T-helper 2 cell (primary cell): ENCODE data around the gene RPA3.

Source experiments
- DNase-seq, 5 experiments: peaks; one replicate each; pipeline versions ENCODE4 v3.0.0 to v3.0.0-alpha.2; 2012 to 2022

RPA3 gene

GRCh38 chr7:7595451-7595850 is 123.0 kb downstream of the RPA3 start:
- DNase-seq = peak in 2 of 5 experiments; percentile 7 to 44
